H1 (cell line): Measurements from ENCODE around the gene PCNP. TPM values are rescaled to one million over a fixed set of nuclear protein-coding genes. Genes with fewer than 3 reads are reported as not detected.

Source experiments
- polyA plus RNA-seq, 7 experiments: library from polyadenylated mRNA; depleted of rRNA in 3 of 7; stranded (reverse) in 5 of 7; unstranded in 2 of 7; fragments of >200 nt in 5 of 7; fragments of 200-250 nt in 2 of 7; gene quantifications; 1 replicate in 5 of 7; 2 replicates in 1 of 7; 4 replicates in 1 of 7; pipeline versions ENCODE4 v1.2.1 to v1.2.3, GENCODE V29; 2011 to 2013; ENCODE audit warnings: missing spikeins in 2 of 7, mixed read lengths in 2 of 7
- small RNA-seq: library from polyadenylated mRNA; stranded (forward); fragments of <200 nt; extraction: miRNeasy Mini kit (QIAGEN cat#:217004); gene quantifications from one replicate; pipeline ENCODE3, GENCODE V24; 2013; ENCODE audit not compliant: insufficient read depth
- total RNA-seq: library from RNA; stranded (reverse); fragmentation: NEBNext Ultra II Directional; extraction: Animal tissue kit (Norgen Biotek cat#: 25700); gene quantifications from 2 replicates; pipeline ENCODE4 v1.2.1, GENCODE V29; 2021

Gene PCNP
- total and polyA plus RNA-seq, 2 of the 8 experiments (the other 6 are each of a cell fraction or from before 2014, with no cell fraction given) = 29.1 to 192 TPM

Small RNA genes within 50 kb of the gene (small RNA-seq; reads per million reads assigned to genes)
- gene RF00019 (not detected), gene RNU6-1256P (not detected)

Other genes starting within 250 kb of the PCNP start
- 6.5 and 7.8 TPM in 2 replicates for gene SENP7, start 61.0 kb upstream of the PCNP start, total RNA-seq
- 1.6 and 2.8 TPM in 2 replicates for gene SENP7, start 61.0 kb upstream of the PCNP start, polyA plus RNA-seq (2011; rRNA removed)
- 49.4 and 55.9 TPM in 2 replicates for gene TRMT10C, start 12.3 kb upstream of the PCNP start, total RNA-seq
- gene TRMT10C, start 12.3 kb upstream of the PCNP start, polyA plus RNA-seq (2011; rRNA removed) = 22.3 and 27.4 TPM in 2 replicates
- 14.0 and 14.3 TPM in 2 replicates for gene ZBTB11, start 103.0 kb downstream of the PCNP start, total RNA-seq
- gene ZBTB11, start 103.0 kb downstream of the PCNP start, polyA plus RNA-seq (2011; rRNA removed) = 2.7 and 3.0 TPM in 2 replicates
- 1,933 and 1,965 TPM in 2 replicates for gene RPL24, start 112.5 kb downstream of the PCNP start, total RNA-seq
- 569 and 939 TPM in 2 replicates for gene RPL24, start 112.5 kb downstream of the PCNP start, polyA plus RNA-seq (2011; rRNA removed)
- 13.2 and 15.1 TPM in 2 replicates for gene CEP97, start 150.4 kb downstream of the PCNP start, total RNA-seq
- gene CEP97, start 150.4 kb downstream of the PCNP start, polyA plus RNA-seq (2011; rRNA removed) = 1.6 and 1.9 TPM in 2 replicates
- 22.7 and 23.3 TPM in 2 replicates for gene NXPE3, start 205.0 kb downstream of the PCNP start, total RNA-seq
- 10.9 and 12.1 TPM in 2 replicates for gene NXPE3, start 205.0 kb downstream of the PCNP start, polyA plus RNA-seq (2011; rRNA removed)